Coronary artery (tissue), 2 donors: ENCODE data around the gene PIP4K2C.
"Not testable (repeated sequence)": the region's sequence is repeated elsewhere in the genome, so short reads cannot be mapped to it uniquely, and the experiment has no call there.

Experiments
- DNase-seq: peaks from one replicate; pipeline ENCODE4 v3.0.0-alpha.2; 2017; ENCODE audit warnings: low spot score
- H3K27ac ChIP-seq, 2 donors: fragments of 200-600 bp; sonication (generic); one replicate each; pipeline ENCODE4 v1.5.1; 2016 to 2019
- H3K4me3 ChIP-seq: fragments of 200-600 bp; sonication (generic); 2 replicates; pipeline ENCODE4 v1.5.1; 2016; ENCODE audit warnings: mild to moderate bottlenecking, moderate library complexity
- CTCF ChIP-seq: fragments of 200-600 bp; sonication (generic); IDR thresholded peaks from one replicate; pipeline ENCODE4 v1.5.1; 2019; ENCODE audit warnings: antibody characterized with exemption

The PIP4K2C gene

DNA sequence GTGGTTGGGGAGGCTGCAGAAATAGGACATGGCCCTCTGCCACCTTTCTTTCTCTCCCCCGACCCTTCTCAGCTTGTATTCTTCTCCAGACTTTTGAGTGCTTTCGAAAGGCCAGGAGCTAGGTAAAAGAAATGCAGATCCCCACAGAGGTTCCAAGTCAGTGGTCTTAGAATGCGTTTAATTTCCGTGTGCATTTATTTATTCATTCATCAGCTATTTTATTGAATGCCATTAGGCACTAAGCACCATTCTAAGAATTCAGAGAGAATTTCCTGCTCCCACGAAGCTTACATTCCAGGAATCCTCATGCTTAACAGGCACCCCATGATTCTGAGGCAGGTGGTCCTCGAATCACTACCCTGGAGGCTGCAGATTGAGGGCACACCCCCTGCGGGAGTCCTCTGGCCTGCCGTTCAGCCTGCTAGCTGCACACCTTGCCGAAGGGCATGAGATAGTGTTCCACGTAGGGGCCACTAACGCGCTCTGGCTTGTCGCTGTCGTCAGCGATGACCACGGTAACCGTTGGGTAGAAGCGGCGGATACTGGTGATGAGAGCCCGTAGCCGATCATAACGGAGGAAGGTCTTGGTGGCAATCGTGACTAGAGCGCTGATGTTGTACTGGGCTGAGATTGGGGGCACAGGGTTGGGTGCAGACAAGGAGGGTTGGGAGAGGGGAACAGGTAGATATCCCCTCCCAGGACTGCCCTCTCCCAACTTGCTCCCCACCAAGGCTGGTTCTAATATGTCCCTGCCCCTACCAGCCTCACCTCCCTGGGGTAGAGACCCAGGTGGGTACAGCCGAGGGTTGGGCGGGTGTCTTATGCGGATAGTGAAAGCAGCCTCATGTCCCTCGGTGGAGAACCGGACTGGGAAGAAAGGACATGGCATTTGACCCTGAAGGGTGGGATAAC lies 37.5 kb downstream of the PIP4K2C start:
- TF ChIP-seq CTCF = no peak
- H3K4me3 ChIP-seq = no peak overlapping the region
- no peak overlapping the region for H3K27ac ChIP-seq
- peak; percentile 41 for DNase-seq

- DNase-seq = peak; percentile 67
- Histone ChIP-seq H3K27ac (no peak overlapping the region), H3K4me3 (no peak overlapping the region)
- no peak for TF ChIP-seq CTCF
These were observed 39.0 kb downstream of the PIP4K2C start for GRCh38 chr12:57629897-57630471.

GRCh38 chr12:57630891-57631433 lies 40.0 kb downstream of the PIP4K2C start:
- Histone ChIP-seq H3K4me3 (no peak overlapping the region), H3K27ac (no peak overlapping the region)
- peak; percentile 61 for DNase-seq
- TF ChIP-seq CTCF = no peak

GRCh38 chr12:57631566-57632072 lies 40.6 kb downstream of the PIP4K2C start:
- peak overlapping the region in 1 of 2 donors; percentile 64 for H3K27ac ChIP-seq
- TF ChIP-seq CTCF = no peak
- no peak for DNase-seq
- H3K4me3 ChIP-seq = peak overlapping the region; percentile 92

- DNase-seq = peak; percentile 75
- peak overlapping the region; percentile 41 to 64 for H3K27ac ChIP-seq
- TF ChIP-seq CTCF = no peak
- H3K4me3 ChIP-seq = peak overlapping the region; percentile 92
These were observed 41.3 kb downstream of the PIP4K2C start for GRCh38 chr12:57632073-57632957.

DNA sequence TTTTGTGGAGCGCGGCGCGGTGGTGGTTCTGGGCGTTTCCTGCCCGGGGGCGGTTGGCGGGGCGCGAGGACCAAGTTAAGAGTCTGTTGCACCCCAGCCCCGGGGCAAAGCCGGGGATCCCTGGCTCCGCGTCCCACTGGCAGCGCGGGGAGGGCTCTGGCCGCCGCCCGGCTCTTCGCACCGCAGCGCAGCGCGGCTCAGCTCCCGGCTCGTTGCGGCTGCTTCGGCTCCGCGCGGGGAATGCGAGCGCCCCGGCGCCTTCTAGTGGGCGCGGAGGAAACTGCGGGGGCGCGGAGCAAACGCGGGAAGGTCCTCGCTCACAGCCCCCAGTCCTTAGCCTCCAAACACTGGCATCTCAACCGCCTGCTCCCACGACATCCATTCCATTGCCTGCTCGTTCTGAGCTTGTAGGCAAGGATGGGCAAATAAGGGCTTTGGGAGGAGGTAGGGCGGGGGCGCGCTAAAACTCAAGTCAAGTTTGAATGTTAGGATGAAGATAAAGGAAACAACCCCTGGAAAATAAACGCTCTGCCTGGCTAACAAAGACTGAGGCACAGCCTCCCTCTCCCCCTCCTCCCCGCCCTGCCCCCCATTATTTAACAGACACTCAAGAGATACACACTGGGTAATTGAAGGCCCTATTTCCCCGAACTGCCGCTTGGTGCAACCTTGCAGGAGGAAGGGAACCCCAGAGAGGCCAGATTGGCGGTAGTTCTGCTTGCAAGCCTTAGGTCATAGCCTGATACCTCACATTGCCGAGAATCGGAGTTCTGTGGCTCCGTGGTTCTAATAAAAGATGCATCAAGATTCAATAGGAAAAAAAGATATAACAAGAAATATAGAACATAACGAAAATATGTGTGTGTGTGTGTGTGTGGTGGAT lies 42.2 kb downstream of the PIP4K2C start, which contains the start of gene B4GALNT1:
Gene B4GALNT1, minus strand, starts transcription at position 244 of the 883 bp plus-strand sequence. CDS start 1,069 bp downstream, outside the sequence.
- DNase-seq = peak; percentile 77
- TF ChIP-seq CTCF = peak; percentile 97
- Histone ChIP-seq H3K4me3 (peak within 1 kb of the TSS; percentile 92), H3K27ac (peak within 1 kb of the TSS; percentile 41 to 64)

DNA sequence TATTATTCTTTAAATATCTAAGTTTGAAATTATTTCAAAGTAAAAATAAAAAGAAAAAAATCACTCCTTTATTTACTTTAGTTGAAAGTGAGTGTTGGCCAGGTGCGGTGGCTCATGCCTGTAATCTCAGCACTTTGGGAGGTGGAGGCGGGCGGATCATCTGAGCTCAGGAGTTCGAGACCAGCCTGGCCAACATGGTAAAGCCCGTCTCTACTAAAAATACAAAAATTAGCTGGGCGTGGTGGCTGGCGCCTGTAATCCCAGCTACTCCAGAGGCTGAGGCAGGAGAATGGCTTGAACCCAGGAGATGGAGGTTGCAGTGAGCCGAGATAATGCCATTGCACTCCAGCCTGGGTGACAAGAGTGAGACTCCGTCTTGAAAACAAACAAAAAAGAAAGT lies 45.7 kb downstream of the PIP4K2C start:
- H3K27ac ChIP-seq, H3K4me3 ChIP-seq: not testable (repeated sequence)
- DNase-seq = peak; percentile 12
